T-helper 22 cell (primary cell): Measurements from ENCODE around the gene NXN.
"Not testable (repeated sequence)": the region's sequence is repeated elsewhere in the genome, so short reads cannot be mapped to it uniquely, and the experiment has no call there.

Experiments used
- DNase-seq: peaks from one replicate; pipeline ENCODE4 v3.0.0-alpha.2; 2020; ENCODE audit warnings: low read depth

Gene NXN

GRCh38 chr17:917941-918740, 61.4 kb downstream of the NXN start:
- DNase-seq: no peak

GRCh38 chr17:917391-917811, 62.2 kb downstream of the NXN start:
- no peak for DNase-seq

- no peak for DNase-seq
These were observed 63.3 kb downstream of the NXN start for GRCh38 chr17:916315-916714.

- no peak for DNase-seq
These were observed 63.9 kb downstream of the NXN start for GRCh38 chr17:915538-916201.

GRCh38 chr17:914561-914960, 65.0 kb downstream of the NXN start:
- DNase-seq: no peak

GRCh38 chr17:913207-913606, 66.4 kb downstream of the NXN start:
- no peak for DNase-seq

GRCh38 chr17:909642-910323, 69.8 kb downstream of the NXN start:
- DNase-seq: no peak

- no peak for DNase-seq
These were observed 71.9 kb downstream of the NXN start for GRCh38 chr17:907725-908124.

- not testable (repeated sequence) for DNase-seq
These were observed 73.9 kb downstream of the NXN start for GRCh38 chr17:905708-906107.

- no peak for DNase-seq
These were observed 75.7 kb downstream of the NXN start for GRCh38 chr17:903691-904481.

GRCh38 chr17:902463-902862, 77.1 kb downstream of the NXN start:
- no peak for DNase-seq

GRCh38 chr17:901964-902363, 77.6 kb downstream of the NXN start:
- no peak for DNase-seq

GRCh38 chr17:901191-901950, 78.2 kb downstream of the NXN start:
- DNase-seq: no peak

- DNase-seq: no peak
These were observed 79.1 kb downstream of the NXN start for GRCh38 chr17:900336-900934.

GRCh38 chr17:897970-898619, 81.5 kb downstream of the NXN start:
- no peak for DNase-seq

- DNase-seq: no peak
These were observed 82.5 kb downstream of the NXN start for GRCh38 chr17:896953-897661.

- no peak for DNase-seq
These were observed 83.1 kb downstream of the NXN start for GRCh38 chr17:896454-896853.

- DNase-seq: no peak
These were observed 86.6 kb downstream of the NXN start for GRCh38 chr17:892958-893357.

- no peak for DNase-seq
These were observed 90.6 kb downstream of the NXN start for GRCh38 chr17:888998-889441.
